HepG2 (cell line): ENCODE measurements around the gene LAMB4. TPM values are rescaled to one million over a fixed set of nuclear protein-coding genes. Genes with fewer than 3 reads are reported as not detected.
A peak's percentile ranks its signal among the peaks of the same experiment; 100 is the strongest.

Source experiments
- AKAP8 ChIP-seq: sonication (generic); formaldehyde crosslinking; IDR thresholded peaks from 2 replicates; pipeline ENCODE4 v1.5.1; 2020; ENCODE audit warnings: mild to moderate bottlenecking, missing genetic modification reagents
- CEBPG ChIP-seq: IDR thresholded peaks from 2 replicates; pipeline ENCODE4 v1.6.1; 2016
- FOXK1 ChIP-seq: sonication (generic); formaldehyde crosslinking; IDR thresholded peaks from 2 replicates; pipeline ENCODE4 v1.4.0; 2020; ENCODE audit warnings: low read depth, missing genetic modification reagents, borderline replicate concordance
- FOXP1 ChIP-seq, 2 experiments: fragments of 450-650 bp in 1 of 2; IDR thresholded peaks; 2 replicates each; pipeline ENCODE4 v1.6.1; 2017 to 2018; ENCODE audit warnings: antibody characterized with exemption in 1 of 2
- GABPB1 ChIP-seq: IDR thresholded peaks from 2 replicates; pipeline ENCODE4 v1.6.1; 2016; ENCODE audit warnings: mild to moderate bottlenecking, missing genetic modification reagents, moderate library complexity, missing compliant biosample characterization
- GLI4 ChIP-seq: sonication (generic); formaldehyde crosslinking; IDR thresholded peaks from 2 replicates; pipeline ENCODE4 v1.5.1; 2020; ENCODE audit warnings: missing genetic modification reagents, mild to moderate bottlenecking, moderate library complexity, borderline replicate concordance
- ISL2 ChIP-seq: sonication (generic); formaldehyde crosslinking; IDR thresholded peaks from 2 replicates; pipeline ENCODE4 v1.5.0; 2020; ENCODE audit warnings: missing genetic modification reagents
- POLR2G ChIP-seq: fragments of 200-400 bp; formaldehyde crosslinking; IDR thresholded peaks from 2 replicates; pipeline ENCODE4 v1.6.1; 2018; ENCODE audit warnings: mild to moderate bottlenecking, low read depth, low read length, moderate library complexity
- RBAK ChIP-seq: sonication (generic); formaldehyde crosslinking; IDR thresholded peaks from 2 replicates; pipeline ENCODE4 v1.5.1; 2020; ENCODE audit warnings: mild to moderate bottlenecking, missing genetic modification reagents
- RBM39 ChIP-seq: fragments of 200-400 bp; formaldehyde crosslinking; IDR thresholded peaks from one replicate; pipeline ENCODE4 v1.6.1; 2018; ENCODE audit warnings: antibody characterized with exemption, mild to moderate bottlenecking, low read depth, low read length; ENCODE audit not compliant: poor library complexity, severe bottlenecking
- REST ChIP-seq, 2 experiments: IDR thresholded peaks; 2 replicates each; pipeline ENCODE4 v1.6.1; 2011 to 2012; ENCODE audit warnings: low read length in 2 of 2, borderline replicate concordance in 1 of 2, low read depth in 1 of 2, mild to moderate bottlenecking in 1 of 2, moderate library complexity in 1 of 2
- SRY ChIP-seq: sonication (generic); formaldehyde crosslinking; IDR thresholded peaks from 2 replicates; pipeline ENCODE4 v1.8.0; 2022; ENCODE audit warnings: mild to moderate bottlenecking, missing genetic modification reagents
- ZBTB7A ChIP-seq: sonication (generic); formaldehyde crosslinking; IDR thresholded peaks from 2 replicates; pipeline ENCODE4 v1.8.0; 2022; ENCODE audit warnings: mild to moderate bottlenecking, missing genetic modification reagents
- ZMYM3 ChIP-seq: sonication (generic); formaldehyde crosslinking; IDR thresholded peaks from 2 replicates; pipeline ENCODE4 v1.5.1; 2020; ENCODE audit warnings: mild to moderate bottlenecking, missing genetic modification reagents
- ZNF501 ChIP-seq: sonication (generic); formaldehyde crosslinking; IDR thresholded peaks from 2 replicates; pipeline ENCODE4 v1.5.1; 2020; ENCODE audit warnings: mild to moderate bottlenecking, moderate library complexity, missing genetic modification reagents
- polyA plus RNA-seq, 8 experiments: library from polyadenylated mRNA; depleted of rRNA in 3 of 8; stranded (reverse) in 7 of 8; unstranded in 1 of 8; fragments of >200 nt; fragmentation: Illumina TruSeq in 4 of 8; extraction: Trizol in 4 of 8; gene quantifications; 2 replicates each; pipeline versions ENCODE4 v1.2.1 to v1.2.3, GENCODE V29; 2011 to 2016; ENCODE audit warnings: low read depth in 4 of 8, missing spikeins in 1 of 8, mixed read lengths in 1 of 8; ENCODE audit not compliant: insufficient read depth in 1 of 8
- total RNA-seq, 5 experiments: library from RNA; depleted of rRNA; stranded (reverse); fragments of >200 nt; fragmentation: Illumina TruSeq; extraction: Trizol; gene quantifications; 2 replicates each; pipeline ENCODE4 v1.2.3, GENCODE V29; 2016; ENCODE audit warnings: low read depth in 1 of 5
- TF ChIP-seq, protein P1 (sequence below): sonication (generic); formaldehyde crosslinking; IDR thresholded peaks from 2 replicates; pipeline ENCODE4 v1.4.0; 2020; ENCODE audit warnings: missing genetic modification reagents
- TF ChIP-seq, protein P2 (sequence below): sonication (generic); formaldehyde crosslinking; conservative IDR thresholded peaks from 2 replicates; pipeline ENCODE4 v1.5.0; 2020; ENCODE audit warnings: missing genetic modification reagents
- TF ChIP-seq, protein P3 (sequence below): sonication (generic); formaldehyde crosslinking; IDR thresholded peaks from 2 replicates; pipeline ENCODE4 v1.9.0; 2021; ENCODE audit warnings: missing genetic modification reagents, mild to moderate bottlenecking, borderline replicate concordance

LAMB4 gene
- total and polyA plus RNA-seq, 2 of the 13 experiments (the other 11 are each of a cell fraction or from before 2014, with no cell fraction given), result 0.05 TPM; not detected in 1

DNA sequence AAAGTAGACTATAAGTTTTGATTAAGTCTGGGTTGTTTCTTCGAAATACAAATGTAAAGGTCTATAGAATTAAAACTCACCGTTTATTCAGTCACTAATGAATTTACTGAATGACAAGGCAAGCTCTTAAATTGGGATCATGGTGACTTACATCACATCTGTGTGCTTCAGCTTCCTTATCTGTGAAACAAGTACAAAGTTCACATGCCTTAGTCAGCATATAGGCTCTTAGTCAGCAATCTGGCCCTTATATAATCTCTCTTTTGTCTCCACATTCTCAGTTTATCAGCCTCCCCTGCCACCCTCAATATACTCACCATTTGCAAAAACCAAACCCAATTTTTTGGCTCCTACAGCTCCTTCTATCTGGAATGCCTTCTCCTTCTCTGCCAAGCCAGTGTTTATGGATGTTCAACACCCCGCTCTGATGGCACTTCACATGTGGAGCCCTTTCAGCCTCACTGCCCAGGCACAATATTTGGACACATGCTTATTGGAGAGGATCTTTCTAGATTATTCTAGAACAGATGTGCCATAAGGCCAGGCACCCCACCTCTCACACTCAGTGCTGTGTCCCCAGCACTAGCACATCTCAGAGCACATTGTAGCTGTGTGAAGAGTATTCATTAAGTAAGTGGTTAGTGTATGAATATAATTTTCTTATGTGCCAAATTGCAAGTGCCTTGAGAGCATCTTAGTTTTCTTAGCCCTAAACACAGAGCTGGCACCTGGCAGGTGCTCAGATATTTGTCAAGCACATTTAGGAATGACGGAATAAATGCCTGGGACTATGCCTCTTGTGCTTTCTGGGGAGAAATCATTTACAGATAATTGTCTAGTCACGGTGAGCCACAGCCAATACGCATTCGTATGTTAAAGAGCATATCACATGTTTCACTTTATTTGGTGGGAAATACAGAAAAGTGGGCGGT is 117.4 kb downstream of the LAMB4 start (continued):
- TF ChIP-seq FOXP1 (IDR thresholded peaks at IDR 0.05), result no peak
- peak; percentile 64; the same call in 1 of the 2 replicates for TF ChIP-seq FOXP1 (CRISPR knock-in tag; IDR thresholded peaks at IDR 0.05)
- no peak for TF ChIP-seq RBAK
- TF ChIP-seq, protein P1, sequence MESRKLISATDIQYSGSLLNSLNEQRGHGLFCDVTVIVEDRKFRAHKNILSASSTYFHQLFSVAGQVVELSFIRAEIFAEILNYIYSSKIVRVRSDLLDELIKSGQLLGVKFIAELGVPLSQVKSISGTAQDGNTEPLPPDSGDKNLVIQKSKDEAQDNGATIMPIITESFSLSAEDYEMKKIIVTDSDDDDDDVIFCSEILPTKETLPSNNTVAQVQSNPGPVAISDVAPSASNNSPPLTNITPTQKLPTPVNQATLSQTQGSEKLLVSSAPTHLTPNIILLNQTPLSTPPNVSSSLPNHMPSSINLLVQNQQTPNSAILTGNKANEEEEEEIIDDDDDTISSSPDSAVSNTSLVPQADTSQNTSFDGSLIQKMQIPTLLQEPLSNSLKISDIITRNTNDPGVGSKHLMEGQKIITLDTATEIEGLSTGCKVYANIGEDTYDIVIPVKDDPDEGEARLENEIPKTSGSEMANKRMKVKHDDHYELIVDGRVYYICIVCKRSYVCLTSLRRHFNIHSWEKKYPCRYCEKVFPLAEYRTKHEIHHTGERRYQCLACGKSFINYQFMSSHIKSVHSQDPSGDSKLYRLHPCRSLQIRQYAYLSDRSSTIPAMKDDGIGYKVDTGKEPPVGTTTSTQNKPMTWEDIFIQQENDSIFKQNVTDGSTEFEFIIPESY (CRISPR knock-in tag), result no peak
- peak; percentile 75; the same call in 1 of the 2 replicates for TF ChIP-seq FOXK1 (CRISPR knock-in tag)
- TF ChIP-seq GABPB1 (CRISPR knock-in tag), result no peak
- TF ChIP-seq, protein P2, sequence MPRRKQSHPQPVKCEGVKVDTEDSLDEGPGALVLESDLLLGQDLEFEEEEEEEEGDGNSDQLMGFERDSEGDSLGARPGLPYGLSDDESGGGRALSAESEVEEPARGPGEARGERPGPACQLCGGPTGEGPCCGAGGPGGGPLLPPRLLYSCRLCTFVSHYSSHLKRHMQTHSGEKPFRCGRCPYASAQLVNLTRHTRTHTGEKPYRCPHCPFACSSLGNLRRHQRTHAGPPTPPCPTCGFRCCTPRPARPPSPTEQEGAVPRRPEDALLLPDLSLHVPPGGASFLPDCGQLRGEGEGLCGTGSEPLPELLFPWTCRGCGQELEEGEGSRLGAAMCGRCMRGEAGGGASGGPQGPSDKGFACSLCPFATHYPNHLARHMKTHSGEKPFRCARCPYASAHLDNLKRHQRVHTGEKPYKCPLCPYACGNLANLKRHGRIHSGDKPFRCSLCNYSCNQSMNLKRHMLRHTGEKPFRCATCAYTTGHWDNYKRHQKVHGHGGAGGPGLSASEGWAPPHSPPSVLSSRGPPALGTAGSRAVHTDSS (CRISPR knock-in tag), result no peak
- TF ChIP-seq AKAP8, result no peak
- TF ChIP-seq POLR2G, result no peak
- peak; percentile 89 for TF ChIP-seq ISL2 (CRISPR knock-in tag)
- TF ChIP-seq CEBPG, result peak; percentile 84
- TF ChIP-seq ZNF501 (CRISPR knock-in tag), result no peak
- TF ChIP-seq ZMYM3 (CRISPR knock-in tag), result peak; percentile 49; the same call in 1 of the 2 replicates
- peak in 1 of 2 experiments; percentile 38; a peak in 1 of 4 replicates for TF ChIP-seq REST (IDR thresholded peaks at IDR 0.05; ENCODE audit: borderline replicate concordance in 1 of 2, low read depth in 1 of 2, low read length in 2 of 2)
- TF ChIP-seq SRY, result no peak
- TF ChIP-seq RBM39, result no peak
- no peak for TF ChIP-seq GLI4
- TF ChIP-seq, protein P3, sequence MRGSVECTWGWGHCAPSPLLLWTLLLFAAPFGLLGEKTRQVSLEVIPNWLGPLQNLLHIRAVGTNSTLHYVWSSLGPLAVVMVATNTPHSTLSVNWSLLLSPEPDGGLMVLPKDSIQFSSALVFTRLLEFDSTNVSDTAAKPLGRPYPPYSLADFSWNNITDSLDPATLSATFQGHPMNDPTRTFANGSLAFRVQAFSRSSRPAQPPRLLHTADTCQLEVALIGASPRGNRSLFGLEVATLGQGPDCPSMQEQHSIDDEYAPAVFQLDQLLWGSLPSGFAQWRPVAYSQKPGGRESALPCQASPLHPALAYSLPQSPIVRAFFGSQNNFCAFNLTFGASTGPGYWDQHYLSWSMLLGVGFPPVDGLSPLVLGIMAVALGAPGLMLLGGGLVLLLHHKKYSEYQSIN (CRISPR knock-in tag), result no peak
- TF ChIP-seq ZBTB7A, result no peak
